Neural cell (in vitro differentiated cells): Measurements from ENCODE around the gene TFPT. TPM values are rescaled to one million over a fixed set of nuclear protein-coding genes. Genes with fewer than 3 reads are reported as not detected.

Experiments
- H2AFZ ChIP-seq: fragments of 200-600, 300-800 bp; sonication (generic), shearing (Covaris generic); 2 replicates; pipeline ENCODE4 v1.6.0; 2014; ENCODE audit warnings: low read depth, mild to moderate bottlenecking, antibody characterized with exemption, low read length, moderate library complexity
- H3F3A ChIP-seq: fragments of 200-600 bp; shearing (Covaris generic); 2 replicates; pipeline ENCODE4 v1.6.1; 2016; ENCODE audit warnings: mild to moderate bottlenecking, moderate library complexity, mixed read lengths, antibody characterized with exemption, low read length; ENCODE audit not compliant: insufficient read depth, poor library complexity, severe bottlenecking
- H3K27ac ChIP-seq: fragments of 200-600, 300-800 bp; sonication (generic), shearing (Covaris generic); 2 replicates; pipeline ENCODE4 v1.5.1; 2014; ENCODE audit warnings: mild to moderate bottlenecking, low read length, moderate library complexity
- H3K27me3 ChIP-seq: fragments of 300-800, 200-600 bp; sonication (generic), shearing (Covaris generic); 2 replicates; pipeline ENCODE4 v1.6.0; 2014; ENCODE audit warnings: mild to moderate bottlenecking, low read depth, low read length, moderate library complexity; ENCODE audit not compliant: insufficient read depth
- H3K36me3 ChIP-seq: fragments of 300-800, 200-600 bp; sonication (generic), shearing (Covaris generic); 2 replicates; pipeline ENCODE4 v1.5.1; 2014; ENCODE audit warnings: mild to moderate bottlenecking, antibody characterized with exemption, low read length, moderate library complexity; ENCODE audit not compliant: insufficient read depth
- H3K4me2 ChIP-seq: fragments of 300-800, 200-600 bp; sonication (generic), shearing (Covaris generic); 2 replicates; pipeline ENCODE4 v1.6.0; 2014; ENCODE audit warnings: mild to moderate bottlenecking, low read length
- H3K4me3 ChIP-seq: fragments of 300-800, 200-600 bp; sonication (generic), shearing (Covaris generic); 2 replicates; pipeline ENCODE4 v1.5.1; 2014; ENCODE audit warnings: mild to moderate bottlenecking, low read length, moderate library complexity
- H3K79me2 ChIP-seq: fragments of 200-600 bp; shearing (Covaris generic); replicated peaks from 2 replicates; pipeline ENCODE4 v1.6.0; 2014; ENCODE audit warnings: mild to moderate bottlenecking, low read length, moderate library complexity; ENCODE audit not compliant: insufficient read depth
- H3K9ac ChIP-seq: fragments of 300-800, 200-600 bp; sonication (generic), shearing (Covaris generic); 2 replicates; pipeline ENCODE4 v1.6.1; 2016; ENCODE audit warnings: mild to moderate bottlenecking, low read length, mixed read lengths
- H3K9me2 ChIP-seq: fragments of 200-600 bp; shearing (Covaris generic); 2 replicates; pipeline ENCODE4 v1.6.1; 2016; ENCODE audit warnings: mild to moderate bottlenecking, low read length, mixed read lengths; ENCODE audit not compliant: insufficient read depth
- H3K9me3 ChIP-seq: fragments of 200-600, 300-800 bp; sonication (generic), shearing (Covaris generic); 2 replicates; pipeline ENCODE4 v1.6.1; 2016; ENCODE audit warnings: mild to moderate bottlenecking, mixed run types, low read length, moderate library complexity, mixed read lengths
- H4K20me1 ChIP-seq: fragments of 200-600 bp; shearing (Covaris generic); 2 replicates; pipeline ENCODE4 v1.6.1; 2016; ENCODE audit warnings: mild to moderate bottlenecking, mixed run types; ENCODE audit not compliant: insufficient read depth
- CTCF ChIP-seq: fragments of 450-650 bp; IDR thresholded peaks from 2 replicates; pipeline ENCODE4 v1.5.1; 2014; ENCODE audit warnings: antibody characterized with exemption, mild to moderate bottlenecking, moderate library complexity; ENCODE audit not compliant: poor library complexity, severe bottlenecking
- EP300 ChIP-seq: fragments of 450-650 bp; conservative IDR thresholded peaks from 2 replicates; pipeline ENCODE4 v1.6.1; 2014; ENCODE audit warnings: antibody characterized with exemption, mild to moderate bottlenecking, moderate library complexity; ENCODE audit not compliant: poor library complexity, severe bottlenecking
- EZH2 ChIP-seq: fragments of 200-600, 300-800 bp; shearing (Covaris generic), sonication (generic); IDR thresholded peaks from 2 replicates; pipeline ENCODE4 v1.6.1; 2014; ENCODE audit warnings: antibody characterized with exemption, low read length, borderline replicate concordance, mild to moderate bottlenecking; ENCODE audit not compliant: insufficient read depth, poor library complexity, severe bottlenecking
- MXI1 ChIP-seq: fragments of 450-650 bp; conservative IDR thresholded peaks from 2 replicates; pipeline ENCODE4 v1.6.1; 2014; ENCODE audit warnings: antibody characterized with exemption, mild to moderate bottlenecking; ENCODE audit not compliant: poor library complexity, severe bottlenecking
- POLR2AphosphoS5 ChIP-seq: IDR thresholded peaks from 2 replicates; pipeline ENCODE4 v1.6.1; 2012
- RAD21 ChIP-seq: fragments of 450-650 bp; conservative IDR thresholded peaks from 2 replicates; pipeline ENCODE4 v1.6.1; 2014; ENCODE audit warnings: antibody characterized with exemption, mild to moderate bottlenecking, moderate library complexity
- REST ChIP-seq: IDR thresholded peaks from 2 replicates; pipeline ENCODE4 v1.6.1; 2012; ENCODE audit warnings: borderline replicate concordance
- SMC3 ChIP-seq: fragments of 450-650 bp; conservative IDR thresholded peaks from 2 replicates; pipeline ENCODE4 v1.6.1; 2014; ENCODE audit warnings: antibody characterized with exemption, mild to moderate bottlenecking, moderate library complexity; ENCODE audit not compliant: poor library complexity
- TAF1 ChIP-seq: IDR thresholded peaks from 2 replicates; pipeline ENCODE4 v1.6.1; 2012; ENCODE audit warnings: low read depth
- polyA plus RNA-seq: library from polyadenylated mRNA; depleted of rRNA; stranded (reverse); fragments of >200 nt; gene quantifications from 2 replicates; pipeline ENCODE4 v1.2.3, GENCODE V29; 2014

TFPT gene
- polyA plus RNA-seq, 1 donor from 2014 or later = 24.3 TPM

- H2AFZ ChIP-seq = no peak overlapping the region
- H3K4me2 ChIP-seq = no peak overlapping the region
- no peak overlapping the region for H3K4me3 ChIP-seq
- H3K27me3 ChIP-seq = no peaks in the 10 kb centered on the region
- TF ChIP-seq EP300 (no peak), REST (no peak), CTCF (no peak), MXI1 (no peak)
- no peaks in the 10 kb centered on the region for H3K36me3 ChIP-seq
- H3K27ac ChIP-seq = no peak overlapping the region
- H3K79me2 ChIP-seq = no peaks in the 10 kb centered on the region
- no peaks in the 10 kb centered on the region for H3K9me2 ChIP-seq
- H3F3A ChIP-seq = no peaks in the 10 kb centered on the region
- H4K20me1 ChIP-seq = no peaks in the 10 kb centered on the region
- H3K9ac ChIP-seq = no peak overlapping the region
- no peaks in the 10 kb centered on the region for H3K9me3 ChIP-seq
Observed at GRCh38 chr19:54127688-54128440, 12.4 kb upstream of the TFPT start.

GRCh38 chr19:54125713-54126112, 10.3 kb upstream of the TFPT start:
- Histone ChIP-seq H3K9ac (no peak overlapping the region), H3F3A (no peaks in the 10 kb centered on the region), H3K27me3 (no peaks in the 10 kb centered on the region), H3K9me3 (no peaks in the 10 kb centered on the region), H3K9me2 (no peaks in the 10 kb centered on the region), H3K4me2 (no peak overlapping the region), H3K27ac (no peak overlapping the region), H2AFZ (no peak overlapping the region), H3K4me3 (no peak overlapping the region), H3K79me2 (no peaks in the 10 kb centered on the region), H3K36me3 (no peaks in the 10 kb centered on the region), H4K20me1 (no peaks in the 10 kb centered on the region)
- TF ChIP-seq POLR2AphosphoS5 (no peak), CTCF (no peak), RAD21 (no peak), EP300 (no peak), EZH2 (no peak), TAF1 (no peak), SMC3 (no peak), REST (no peak), MXI1 (no peak)
